Esophagus squamous epithelium (tissue), 5 donors: ENCODE results near the gene PEX5. TPM values are rescaled to one million over a fixed set of nuclear protein-coding genes. Genes with fewer than 3 reads are reported as not detected.
"Not testable (repeated sequence)": the region's sequence is repeated elsewhere in the genome, so short reads cannot be mapped to it uniquely, and the experiment has no call there.

Experiments used
- DNase-seq: peaks from one replicate; lab custom pipeline; 2025; lab: John Stamatoyannopoulos, UW
- H3K27ac ChIP-seq, 4 donors: fragments of 200-600 bp; sonication (generic); one replicate each; pipeline ENCODE4 v1.5.1; 2016 to 2019; ENCODE audit warnings: mild to moderate bottlenecking in 1 of 4
- H3K27me3 ChIP-seq, 4 donors: fragments of 200-600 bp; sonication (generic); 1 replicate in 3 of 4; 2 replicates in 1 of 4; pipeline versions ENCODE4 v1.5.1 to v1.6.0; 2017 to 2021; ENCODE audit warnings: antibody characterized with exemption in 1 of 4
- H3K36me3 ChIP-seq, 3 donors: fragments of 200-600 bp; sonication (generic); one replicate each; pipeline ENCODE4 v1.5.1; 2016 to 2019
- H3K4me1 ChIP-seq, 3 donors: fragments of 200-600 bp; sonication (generic); one replicate each; pipeline ENCODE4 v1.5.1; 2017 to 2019
- H3K4me3 ChIP-seq, 4 donors: fragments of 200-600 bp; sonication (generic); 1 replicate in 3 of 4; 2 replicates in 1 of 4; pipeline ENCODE4 v1.5.1; 2016 to 2019; ENCODE audit warnings: mild to moderate bottlenecking in 2 of 4, moderate library complexity in 1 of 4
- H3K9me3 ChIP-seq, 3 donors: fragments of 200-600 bp; sonication (generic); one replicate each; pipeline ENCODE4 v1.5.1; 2016 to 2019
- POLR2A ChIP-seq, 4 donors: fragments of 450-650 bp; IDR thresholded peaks; one replicate each; pipeline ENCODE4 v1.6.1; 2017; ENCODE audit warnings: antibody characterized with exemption in 4 of 4, mild to moderate bottlenecking in 4 of 4, moderate library complexity in 3 of 4
- WGBS, 2 donors: methylation state at CpG; one replicate each; pipeline ENCODE4 v1.1.5; 2018; 5-methylcytosine and 5-hydroxymethylcytosine counted together
- intact Hi-C: fragments of 100-400 bp; cut with DNase I; formaldehyde crosslinking; loops from one replicate; pipeline ENCODE4 v1.15.0; 2022
- total RNA-seq, 4 donors: library from RNA; depleted of rRNA; stranded (reverse); fragments of >200 nt; gene quantifications; one replicate each; pipeline ENCODE4 v1.1.0, GENCODE V29; 2016
- TF ChIP-seq, protein P1 (sequence below), 6 experiments: fragments of 450-650 bp in 4 of 6; fragments of 200-600 bp in 2 of 6; sonication (generic) in 2 of 6; IDR thresholded peaks; one replicate each; pipeline ENCODE4 v1.5.1; 2016 to 2019; ENCODE audit warnings: antibody characterized with exemption in 6 of 6, mild to moderate bottlenecking in 4 of 6, moderate library complexity in 4 of 6
- donor health status: DM: yes; HTN: yes; CAD: no.

Gene PEX5
- total RNA-seq, 4 donors from 2014 or later: 15.5 to 38.1 (median 19.9) TPM

DNA sequence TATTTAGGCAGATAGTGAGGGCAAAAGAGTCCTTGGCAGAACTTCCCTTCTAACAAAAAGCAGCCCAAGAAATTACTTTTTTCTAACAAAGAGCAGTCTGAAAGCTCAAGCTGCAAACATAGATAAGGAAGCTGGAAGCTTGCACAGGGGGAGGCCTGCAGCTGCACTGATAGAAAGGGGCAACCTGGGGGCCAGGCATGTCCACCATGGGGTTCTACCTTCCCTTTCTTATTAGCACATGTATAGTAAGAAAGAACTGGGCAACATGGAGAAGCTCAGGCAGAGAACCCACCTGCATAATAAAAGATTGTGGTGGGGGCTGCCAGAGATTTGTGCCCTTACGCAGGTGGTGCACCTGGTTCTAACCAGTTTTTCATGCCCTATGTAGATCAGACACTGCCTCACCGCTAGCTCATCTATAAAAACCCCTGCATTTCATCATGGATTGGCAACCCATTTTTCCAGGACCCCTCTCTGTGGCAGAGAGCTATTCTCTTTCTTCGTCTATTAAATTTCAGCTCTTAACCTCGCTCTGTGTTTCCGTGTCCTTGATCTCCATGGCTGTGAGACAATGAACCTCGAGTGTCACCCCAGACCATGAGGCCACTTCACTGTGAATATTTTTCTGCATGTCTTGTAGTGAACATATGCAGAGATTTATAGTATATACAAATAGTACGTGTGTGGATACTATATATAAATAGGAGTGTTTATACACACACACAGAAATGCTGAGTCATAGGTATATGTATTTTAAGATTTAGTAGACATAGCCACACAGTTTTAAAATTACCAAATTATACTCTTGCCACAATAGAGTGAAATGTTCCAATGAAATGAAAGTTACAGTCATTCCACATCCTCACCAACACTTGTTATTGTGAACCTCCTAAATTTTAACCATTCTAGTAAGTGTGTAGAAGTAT, 53.0 kb downstream of the PEX5 start:
- 61 to 82% methylated on average over 7 of the region's 7 CpGs for WGBS, 2 donors

DNA sequence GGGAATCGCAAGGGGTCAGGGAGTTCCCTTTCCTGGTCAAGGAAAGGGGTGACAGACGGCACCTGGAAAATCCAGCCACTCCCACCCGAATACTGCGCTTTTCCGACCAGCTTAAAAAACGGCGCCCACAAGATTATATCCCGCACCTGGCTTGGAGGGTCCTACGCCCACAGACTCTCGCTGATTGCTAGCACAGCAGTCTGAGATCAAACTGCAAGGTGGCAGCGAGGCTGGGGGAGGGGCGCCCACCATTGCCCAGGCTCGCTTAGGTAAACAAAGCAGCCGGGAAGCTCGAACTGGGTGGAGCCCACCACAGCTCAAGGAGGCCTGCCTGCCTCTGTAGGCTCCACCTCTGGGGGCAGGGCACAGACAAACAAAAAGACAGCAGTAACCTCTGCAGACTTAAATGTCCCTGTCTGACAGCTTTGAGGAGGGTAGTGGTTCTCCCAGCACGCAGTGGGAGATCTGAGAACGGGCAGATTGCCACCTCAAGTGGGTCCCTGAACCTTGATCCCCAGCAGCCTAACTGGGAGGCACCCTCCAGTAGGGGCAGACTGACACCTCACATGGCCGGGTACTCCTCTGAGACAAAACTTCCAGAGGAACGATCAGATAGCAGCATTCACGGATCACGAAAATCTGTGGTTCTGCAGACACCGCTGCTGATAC, 62.0 kb downstream of the PEX5 start:
- H3K9me3 ChIP-seq, H3K36me3 ChIP-seq, H3K4me1 ChIP-seq, DNase-seq, H3K27ac ChIP-seq, H3K27me3 ChIP-seq, H3K4me3 ChIP-seq, intact Hi-C loops: not testable (repeated sequence)
- 67% methylated on average over 2 to 3 of the region's 22 CpGs for WGBS, 2 donors

More for the DNA sequence above, 53.0 kb downstream of the PEX5 start:
- Histone ChIP-seq H3K9me3 (no peaks in the 10 kb centered on the region), H3K27ac (no peak overlapping the region), H3K4me1 (no peaks in the 10 kb centered on the region), H3K36me3 (no peaks in the 10 kb centered on the region), H3K4me3 (no peak overlapping the region), H3K27me3 (no peaks in the 10 kb centered on the region)
- no peak for DNase-seq
- intact Hi-C loops: no loop called here
- no peak for TF ChIP-seq POLR2A (IDR thresholded peaks at IDR 0.05)
- TF ChIP-seq, protein P1, sequence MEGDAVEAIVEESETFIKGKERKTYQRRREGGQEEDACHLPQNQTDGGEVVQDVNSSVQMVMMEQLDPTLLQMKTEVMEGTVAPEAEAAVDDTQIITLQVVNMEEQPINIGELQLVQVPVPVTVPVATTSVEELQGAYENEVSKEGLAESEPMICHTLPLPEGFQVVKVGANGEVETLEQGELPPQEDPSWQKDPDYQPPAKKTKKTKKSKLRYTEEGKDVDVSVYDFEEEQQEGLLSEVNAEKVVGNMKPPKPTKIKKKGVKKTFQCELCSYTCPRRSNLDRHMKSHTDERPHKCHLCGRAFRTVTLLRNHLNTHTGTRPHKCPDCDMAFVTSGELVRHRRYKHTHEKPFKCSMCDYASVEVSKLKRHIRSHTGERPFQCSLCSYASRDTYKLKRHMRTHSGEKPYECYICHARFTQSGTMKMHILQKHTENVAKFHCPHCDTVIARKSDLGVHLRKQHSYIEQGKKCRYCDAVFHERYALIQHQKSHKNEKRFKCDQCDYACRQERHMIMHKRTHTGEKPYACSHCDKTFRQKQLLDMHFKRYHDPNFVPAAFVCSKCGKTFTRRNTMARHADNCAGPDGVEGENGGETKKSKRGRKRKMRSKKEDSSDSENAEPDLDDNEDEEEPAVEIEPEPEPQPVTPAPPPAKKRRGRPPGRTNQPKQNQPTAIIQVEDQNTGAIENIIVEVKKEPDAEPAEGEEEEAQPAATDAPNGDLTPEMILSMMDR (IDR thresholded peaks at IDR 0.05): no peak

DNA sequence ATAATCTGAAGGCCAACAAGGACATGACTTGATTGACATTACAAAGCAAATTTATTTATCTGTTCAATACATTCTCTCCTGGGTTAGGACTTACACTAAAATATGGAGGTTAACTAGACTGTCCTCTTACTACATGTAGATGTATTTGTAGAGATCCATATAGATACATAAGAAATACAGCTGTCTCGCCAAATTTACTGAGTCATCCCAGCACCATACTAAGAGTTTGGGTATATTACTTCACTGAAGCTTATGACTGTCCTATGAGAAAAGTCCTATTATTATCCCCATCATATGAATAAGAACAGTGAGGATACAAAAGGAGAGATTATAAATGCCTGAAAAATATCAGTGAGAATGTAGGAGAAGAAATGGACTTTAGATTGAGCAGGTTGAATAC, 69.6 kb downstream of the PEX5 start:
- Histone ChIP-seq H3K27me3 (no peaks in the 10 kb centered on the region), H3K9me3 (no peaks in the 10 kb centered on the region), H3K27ac (no peak overlapping the region), H3K36me3 (no peaks in the 10 kb centered on the region), H3K4me3 (no peak overlapping the region), H3K4me1 (no peaks in the 10 kb centered on the region)
- intact Hi-C loops: no loop called here
- 73 to 81% methylated on average over 1 of the region's 1 CpG for WGBS, 2 donors
- TF ChIP-seq, protein P1 (IDR thresholded peaks at IDR 0.05): no peak
- TF ChIP-seq POLR2A (IDR thresholded peaks at IDR 0.05): no peak
- no peak for DNase-seq

Other genes starting within 250 kb of the PEX5 start
- not detected for gene RNU7-1, start 245.9 kb upstream of the PEX5 start, total RNA-seq
- 100 to 1,000 TPM; 110 to 377 (median 156) TPM for gene C12orf57, start 245.7 kb upstream of the PEX5 start, total RNA-seq
- gene PTPN6, start 238.3 kb upstream of the PEX5 start, total RNA-seq: 10 to 100 TPM; 11.0 to 29.7 (median 21.5) TPM
- 100 to 1,000 TPM; 127 to 259 (median 241) TPM for gene PHB2, start 219.0 kb upstream of the PEX5 start, total RNA-seq
- 10 to 100 TPM; 16.1 to 39.5 (median 36.2) TPM for gene EMG1, start 218.8 kb upstream of the PEX5 start, total RNA-seq
- 10 to 100 TPM; 27.5 to 46.3 (median 32.7) TPM for gene LPCAT3, start 171.2 kb upstream of the PEX5 start, total RNA-seq
- gene C1S, start 129.0 kb upstream of the PEX5 start, total RNA-seq: 100 to 1,000 TPM in 2 of 4 donors, 10 to 100 TPM in 2; 25.2 to 375 (median 110) TPM
- gene C1R, start 97.2 kb upstream of the PEX5 start, total RNA-seq: 100 to 1,000 TPM in 2 of 4 donors, 10 to 100 TPM in 2; 22.8 to 297 (median 140) TPM
- 10 to 100 TPM; 13.0 to 53.2 (median 25.8) TPM for gene C1RL, start 80.5 kb upstream of the PEX5 start, total RNA-seq
- gene RBP5, start 60.8 kb upstream of the PEX5 start, total RNA-seq: 1 to 10 TPM in 1 of 4 donors, under 1 TPM in 1, not detected in 2; 0.53 to 1.3 TPM
- gene CLSTN3, start 59.3 kb upstream of the PEX5 start, total RNA-seq: 10 to 100 TPM in 2 of 4 donors, 1 to 10 TPM in 2; 4.8 to 12.4 (median 9.5) TPM
- not detected for gene ACSM4, start 114.4 kb downstream of the PEX5 start, total RNA-seq